22Rv1 (cell line): ENCODE measurements around the gene KIF25.

Experiments
- H3K27ac ChIP-seq: fragments of 450-650 bp; 2 replicates; pipeline ENCODE4 v1.5.1; 2017
- ZFX ChIP-seq: fragments of 450-650 bp; IDR thresholded peaks from 2 replicates; pipeline ENCODE4 v1.6.1; 2017; ENCODE audit warnings: antibody characterized with exemption, borderline replicate concordance
- TF ChIP-seq, protein P1 (sequence below): fragments of 450-650 bp; IDR thresholded peaks from 2 replicates; pipeline ENCODE4 v1.5.1; 2017; ENCODE audit warnings: mild to moderate bottlenecking

KIF25 gene

DNA sequence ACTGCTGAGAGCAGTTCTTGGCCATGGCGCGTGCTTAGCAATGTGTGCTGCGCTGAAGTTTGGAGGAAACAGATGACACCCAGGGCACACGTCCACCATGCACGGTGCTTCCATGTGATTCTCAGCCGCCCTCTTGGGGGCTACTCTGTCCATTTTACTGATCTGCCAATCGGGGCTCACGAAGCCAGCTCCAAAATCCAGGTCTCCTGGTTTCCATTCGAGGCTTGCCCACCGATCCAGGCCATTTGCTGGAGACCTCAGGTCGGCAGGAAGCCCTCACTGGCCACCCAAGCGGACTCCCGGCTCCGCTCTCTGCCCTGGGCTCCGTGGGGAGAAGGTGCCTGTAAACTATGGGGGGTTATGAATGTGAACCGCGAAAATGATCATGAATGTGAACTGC is 93.2 kb downstream of the KIF25 start:
- no peak overlapping the region for H3K27ac ChIP-seq
- TF ChIP-seq, protein P1, sequence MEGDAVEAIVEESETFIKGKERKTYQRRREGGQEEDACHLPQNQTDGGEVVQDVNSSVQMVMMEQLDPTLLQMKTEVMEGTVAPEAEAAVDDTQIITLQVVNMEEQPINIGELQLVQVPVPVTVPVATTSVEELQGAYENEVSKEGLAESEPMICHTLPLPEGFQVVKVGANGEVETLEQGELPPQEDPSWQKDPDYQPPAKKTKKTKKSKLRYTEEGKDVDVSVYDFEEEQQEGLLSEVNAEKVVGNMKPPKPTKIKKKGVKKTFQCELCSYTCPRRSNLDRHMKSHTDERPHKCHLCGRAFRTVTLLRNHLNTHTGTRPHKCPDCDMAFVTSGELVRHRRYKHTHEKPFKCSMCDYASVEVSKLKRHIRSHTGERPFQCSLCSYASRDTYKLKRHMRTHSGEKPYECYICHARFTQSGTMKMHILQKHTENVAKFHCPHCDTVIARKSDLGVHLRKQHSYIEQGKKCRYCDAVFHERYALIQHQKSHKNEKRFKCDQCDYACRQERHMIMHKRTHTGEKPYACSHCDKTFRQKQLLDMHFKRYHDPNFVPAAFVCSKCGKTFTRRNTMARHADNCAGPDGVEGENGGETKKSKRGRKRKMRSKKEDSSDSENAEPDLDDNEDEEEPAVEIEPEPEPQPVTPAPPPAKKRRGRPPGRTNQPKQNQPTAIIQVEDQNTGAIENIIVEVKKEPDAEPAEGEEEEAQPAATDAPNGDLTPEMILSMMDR: no peak
- no peak for TF ChIP-seq ZFX

DNA sequence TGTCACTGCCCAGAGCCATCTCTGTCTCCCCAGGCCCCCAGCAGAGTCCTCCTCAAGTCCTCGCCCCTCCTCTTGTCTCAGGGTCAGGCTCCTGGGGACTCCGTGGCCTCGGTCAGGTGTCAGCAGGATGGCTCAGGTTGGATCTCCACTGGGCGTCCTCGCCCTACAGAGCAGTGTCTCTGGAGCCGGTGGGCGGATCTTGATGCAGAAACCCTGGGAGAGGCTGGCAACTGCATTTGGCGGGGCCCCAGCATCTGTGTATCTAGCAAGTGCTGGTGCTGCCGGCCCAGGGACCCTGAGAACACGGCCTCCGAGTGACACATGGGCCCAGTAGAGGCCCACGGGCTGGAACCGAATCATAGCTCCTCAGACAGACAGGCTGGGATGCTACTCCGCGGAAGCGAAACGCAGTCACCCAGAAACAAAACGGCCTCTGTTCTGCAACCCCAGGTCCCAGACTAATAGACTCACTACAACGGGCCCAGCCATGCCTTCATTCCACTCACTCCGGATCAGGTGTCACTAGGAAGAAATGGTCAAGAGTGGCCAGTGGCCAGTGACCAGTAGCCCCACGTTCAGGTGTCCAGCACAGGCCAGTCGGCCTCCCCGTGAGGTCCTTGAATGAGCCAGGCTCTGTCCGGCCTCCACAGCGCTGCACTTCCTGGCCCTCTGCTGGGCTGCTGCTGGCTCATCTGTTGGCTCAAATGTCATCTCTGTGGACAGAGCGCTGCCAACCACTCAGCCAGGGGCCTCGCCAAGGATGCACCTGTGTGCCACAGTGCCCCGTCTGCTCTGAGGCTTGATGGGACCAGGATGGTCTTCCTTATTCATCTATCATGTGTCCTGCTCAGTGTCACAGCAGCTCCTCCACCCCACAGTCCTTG is 94.2 kb downstream of the KIF25 start:
- no peak overlapping the region for H3K27ac ChIP-seq
- no peak for TF ChIP-seq ZFX
- TF ChIP-seq, protein P1: no peak

DNA sequence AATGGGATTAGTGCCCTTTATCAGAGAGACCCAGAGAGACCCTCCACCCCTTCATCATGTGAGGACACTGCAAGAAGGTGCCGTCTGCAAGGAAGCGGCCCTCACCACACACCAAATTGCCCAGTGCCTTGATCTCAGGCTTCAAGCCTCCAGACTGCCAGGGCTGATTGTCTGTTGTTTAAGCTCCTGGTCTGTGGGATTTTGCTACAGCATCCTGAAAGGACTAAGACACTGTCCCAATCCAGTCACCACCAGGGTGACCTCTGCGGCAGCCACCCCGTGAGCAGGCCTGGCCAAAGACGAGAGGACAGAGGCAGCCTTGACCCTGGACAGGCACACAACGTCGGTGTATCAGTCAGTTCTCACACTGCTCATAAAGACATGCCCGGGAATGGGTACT is 95.1 kb downstream of the KIF25 start:
- no peak overlapping the region for H3K27ac ChIP-seq
- no peak for TF ChIP-seq ZFX
- TF ChIP-seq, protein P1: no peak

DNA sequence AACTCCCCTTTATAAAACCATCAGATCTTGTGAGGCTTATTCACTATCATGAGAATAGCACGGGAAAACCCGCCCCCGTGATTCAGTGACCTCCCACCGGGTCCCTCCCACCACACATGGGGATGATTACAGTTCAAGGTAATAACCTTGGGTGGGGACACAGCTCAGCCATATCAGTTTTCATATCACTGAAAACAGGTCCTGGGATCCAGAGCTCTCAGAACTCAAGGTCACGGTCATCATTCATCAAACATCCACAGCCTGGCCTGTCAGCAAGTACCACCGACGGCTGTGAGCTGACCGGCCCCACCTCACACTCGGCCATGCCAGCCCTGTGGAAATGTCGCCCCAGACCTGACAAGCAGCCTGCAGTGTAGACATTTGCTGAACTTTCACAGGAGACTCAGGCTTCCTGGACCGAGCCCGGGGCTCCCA is 95.6 kb downstream of the KIF25 start:
- TF ChIP-seq, protein P1: no peak
- no peak for TF ChIP-seq ZFX
- H3K27ac ChIP-seq: no peak overlapping the region

DNA sequence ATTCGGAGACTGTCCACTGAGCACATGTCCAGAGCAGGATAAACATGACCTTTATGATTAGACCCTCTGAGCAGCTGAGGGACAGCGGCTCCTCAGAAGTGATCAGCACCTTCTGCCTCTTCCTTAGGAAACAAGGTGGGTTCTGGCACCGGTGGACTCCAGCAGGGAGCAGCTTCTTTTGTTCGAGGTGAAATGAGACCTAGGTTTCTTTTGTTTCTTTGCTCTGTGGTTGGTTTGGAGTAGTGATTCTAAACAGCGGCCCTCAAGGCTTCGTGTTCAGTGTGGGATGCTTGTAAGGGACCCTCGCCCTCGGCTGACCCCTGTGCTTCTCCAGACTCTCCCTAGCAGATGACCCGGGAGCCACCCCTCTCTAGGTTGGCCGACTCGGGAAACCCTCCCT is 96.2 kb downstream of the KIF25 start:
- no peak overlapping the region for H3K27ac ChIP-seq
- no peak for TF ChIP-seq ZFX
- TF ChIP-seq, protein P1: no peak
